Gastroesophageal sphincter (tissue), 4 donors: ENCODE data around the gene TRIM45. TPM values are rescaled to one million over a fixed set of nuclear protein-coding genes. Genes with fewer than 3 reads are reported as not detected.

Source experiments
- ATAC-seq: fragments of 150-250 bp; one replicate; pipeline ENCODE4 v1.9.1; 2016; ENCODE audit warnings: mild to moderate bottlenecking, moderate library complexity
- H3K27ac ChIP-seq, 4 donors: fragments of 200-600 bp; sonication (generic) in 3 of 4; 1 replicate in 3 of 4; 2 replicates in 1 of 4; pipeline ENCODE4 v1.5.1; 2016 to 2019
- H3K27me3 ChIP-seq: fragments of 200-600 bp; sonication (generic); one replicate; pipeline ENCODE4 v1.5.1; 2019
- H3K36me3 ChIP-seq, 2 donors: fragments of 200-600 bp; sonication (generic); one replicate each; pipeline ENCODE4 v1.5.1; 2019; ENCODE audit warnings: control low read depth in 1 of 2
- H3K4me1 ChIP-seq, 3 donors: fragments of 200-600 bp; sonication (generic); 1 replicate in 2 of 3; 2 replicates in 1 of 3; pipeline ENCODE4 v1.5.1; 2016 to 2019; ENCODE audit warnings: control low read depth in 2 of 3
- H3K4me3 ChIP-seq, 2 donors: fragments of 200-600 bp; sonication (generic); one replicate each; pipeline ENCODE4 v1.5.1; 2019; ENCODE audit warnings: mild to moderate bottlenecking in 1 of 2, moderate library complexity in 1 of 2
- H3K9me3 ChIP-seq, 3 donors: fragments of 200-600 bp; sonication (generic); one replicate each; pipeline ENCODE4 v1.5.1; 2017 to 2019; ENCODE audit warnings: control low read depth in 2 of 3
- CTCF ChIP-seq, 4 experiments: fragments of 200-600 bp in 2 of 4; fragments of 450-650 bp in 2 of 4; sonication (generic) in 1 of 4; IDR thresholded peaks; one replicate each; pipeline ENCODE4 v1.5.1; 2017 to 2019; ENCODE audit warnings: antibody characterized with exemption in 4 of 4, mild to moderate bottlenecking in 2 of 4, moderate library complexity in 2 of 4
- EP300 ChIP-seq: sonication (generic); formaldehyde crosslinking; IDR thresholded peaks from one replicate; pipeline ENCODE4 v1.6.1; 2017; ENCODE audit warnings: antibody characterized with exemption, mild to moderate bottlenecking
- POLR2A ChIP-seq, 2 donors: fragments of 450-650 bp; IDR thresholded peaks; one replicate each; pipeline ENCODE4 v1.6.1; 2017; ENCODE audit warnings: antibody characterized with exemption in 2 of 2, mild to moderate bottlenecking in 2 of 2, moderate library complexity in 1 of 2
- POLR2AphosphoS5 ChIP-seq: sonication (generic); formaldehyde crosslinking; IDR thresholded peaks from one replicate; pipeline ENCODE4 v1.6.1; 2017; ENCODE audit warnings: antibody characterized with exemption
- WGBS, 2 donors: methylation state at CpG; one replicate each; pipeline ENCODE4 v1.1.5; 2018; ENCODE audit warnings: low coverage in 1 of 2; 5-methylcytosine and 5-hydroxymethylcytosine counted together
- total RNA-seq, 4 donors: library from RNA; depleted of rRNA; stranded (reverse); fragments of >200 nt; gene quantifications; one replicate each; pipeline ENCODE4 v1.1.0, GENCODE V29; 2016

Gene TRIM45
- total RNA-seq, 4 donors from 2014 or later: 1.3 to 5.1 (median 3.1) TPM

- no peaks in the 10 kb centered on the region for H3K9me3 ChIP-seq
- peaks cover 0 to 23% (median 0%) of the 10 kb centered on the region in 3 donors for H3K4me1 ChIP-seq
- WGBS, 2 donors: 71 to 82% methylated on average over 1 to 2 of the region's 2 CpGs
- no peak for ATAC-seq
- no peaks in the 10 kb centered on the region for H3K27me3 ChIP-seq
- TF ChIP-seq POLR2A (IDR thresholded peaks at IDR 0.05): no peak
- no peak for TF ChIP-seq POLR2AphosphoS5
- TF ChIP-seq CTCF (IDR thresholded peaks at IDR 0.05): no peak
- TF ChIP-seq EP300: no peak
- H3K36me3 ChIP-seq: peaks cover 0 to 50% of the 10 kb centered on the region in 2 donors
- no peak overlapping the region for H3K27ac ChIP-seq
- no peak overlapping the region for H3K4me3 ChIP-seq
These were observed 31.6 kb downstream of the TRIM45 start for GRCh38 chr1:117089996-117090395.

- ATAC-seq: no peak
- peaks cover 0 to 63% of the 10 kb centered on the region in 2 donors for H3K36me3 ChIP-seq
- H3K27ac ChIP-seq: no peak overlapping the region
- H3K9me3 ChIP-seq: no peaks in the 10 kb centered on the region
- TF ChIP-seq CTCF (IDR thresholded peaks at IDR 0.05) (no peak), POLR2AphosphoS5 (no peak), POLR2A (IDR thresholded peaks at IDR 0.05) (no peak), EP300 (no peak)
- 93 to 98% methylated on average over 6 of the region's 6 CpGs for WGBS, 2 donors
- H3K27me3 ChIP-seq: no peaks in the 10 kb centered on the region
- H3K4me1 ChIP-seq: peaks cover 0 to 4% (median 0%) of the 10 kb centered on the region in 3 donors
- H3K4me3 ChIP-seq: no peak overlapping the region
These were observed 33.9 kb downstream of the TRIM45 start for GRCh38 chr1:117087686-117088085.

GRCh38 chr1:117084231-117084630 is 37.3 kb downstream of the TRIM45 start:
- TF ChIP-seq POLR2AphosphoS5: no peak
- TF ChIP-seq POLR2A (IDR thresholded peaks at IDR 0.05): no peak
- TF ChIP-seq CTCF (IDR thresholded peaks at IDR 0.05): no peak
- no peak for TF ChIP-seq EP300
- WGBS, 2 donors: 95 to 100% methylated on average over 3 to 4 of the region's 6 CpGs
- peaks cover 3 to 71% of the 10 kb centered on the region in 2 donors for H3K36me3 ChIP-seq

GRCh38 chr1:117079737-117080136 is 41.8 kb downstream of the TRIM45 start:
- Histone ChIP-seq H3K4me1 (no peaks in the 10 kb centered on the region), H3K27me3 (no peaks in the 10 kb centered on the region), H3K9me3 (no peaks in the 10 kb centered on the region), H3K27ac (no peak overlapping the region), H3K4me3 (no peak overlapping the region), H3K36me3 (peaks cover 3 to 97% of the 10 kb centered on the region in 2 donors)
- ATAC-seq: no peak
- TF ChIP-seq CTCF (IDR thresholded peaks at IDR 0.05): no peak
- no peak for TF ChIP-seq POLR2A (IDR thresholded peaks at IDR 0.05)
- no peak for TF ChIP-seq POLR2AphosphoS5
- no peak for TF ChIP-seq EP300
- WGBS, 2 donors: 64 to 100% methylated on average over 2 of the region's 6 CpGs

More at GRCh38 chr1:117084231-117084630, 37.3 kb downstream of the TRIM45 start:
- ATAC-seq: no peak
- no peak overlapping the region for H3K27ac ChIP-seq
- no peaks in the 10 kb centered on the region for H3K27me3 ChIP-seq
- no peaks in the 10 kb centered on the region for H3K4me1 ChIP-seq
- no peaks in the 10 kb centered on the region for H3K9me3 ChIP-seq
- H3K4me3 ChIP-seq: no peak overlapping the region

- Histone ChIP-seq H3K36me3 (peaks cover 3 to 79% of the 10 kb centered on the region in 2 donors), H3K4me3 (no peak overlapping the region), H3K9me3 (no peaks in the 10 kb centered on the region), H3K27me3 (no peaks in the 10 kb centered on the region), H3K27ac (no peak overlapping the region), H3K4me1 (no peaks in the 10 kb centered on the region)
- WGBS, 2 donors: 51 to 57% methylated on average over 3 of the region's 3 CpGs
- TF ChIP-seq POLR2A (IDR thresholded peaks at IDR 0.05): no peak
- no peak for TF ChIP-seq CTCF (IDR thresholded peaks at IDR 0.05)
- TF ChIP-seq EP300: no peak
- TF ChIP-seq POLR2AphosphoS5: no peak
- ATAC-seq: no peak
These were observed 44.3 kb downstream of the TRIM45 start for GRCh38 chr1:117077267-117077666.
